Type B pancreatic cell (in vitro differentiated cells): ENCODE data around the gene DPM1. TPM values are rescaled to one million over a fixed set of nuclear protein-coding genes. Genes with fewer than 3 reads are reported as not detected.

Source experiments
- DNase-seq: peaks from one replicate; pipeline ENCODE4 v3.0.0; 2021; ENCODE audit warnings: mixed read lengths; ENCODE audit not compliant: unreplicated experiment; ENCODE audit errors: extremely low spot score
- H3K27ac Mint-ChIP-seq: 2 replicates; pipeline ENCODE4 v1.8.0; 2021; ENCODE audit warnings: mild to moderate bottlenecking, mixed read lengths
- H3K27me3 Mint-ChIP-seq: 2 replicates; pipeline ENCODE4 v1.8.0; 2021; ENCODE audit warnings: mixed read lengths
- H3K36me3 Mint-ChIP-seq: 2 replicates; pipeline ENCODE4 v1.8.0; 2021; ENCODE audit warnings: mixed read lengths
- H3K4me1 Mint-ChIP-seq: one replicate; pipeline ENCODE4 v1.8.0; 2021; ENCODE audit warnings: mixed read lengths; ENCODE audit not compliant: unreplicated experiment
- H3K4me3 Mint-ChIP-seq: 2 replicates; pipeline ENCODE4 v1.8.0; 2021; ENCODE audit warnings: mild to moderate bottlenecking, mixed read lengths
- H3K9me3 Mint-ChIP-seq: 2 replicates; pipeline ENCODE4 v1.8.0; 2021; ENCODE audit warnings: mixed read lengths
- CTCF ChIP-seq: fragments of 200-600 bp; sonication (generic); conservative IDR thresholded peaks from 2 replicates; pipeline ENCODE4 v1.5.0; 2021; ENCODE audit warnings: antibody characterized with exemption, mild to moderate bottlenecking
- total RNA-seq: library from RNA; stranded (reverse); gene quantifications from 2 replicates; pipeline ENCODE4 v1.2.1, GENCODE V29; 2021; ENCODE audit warnings: low replicate concordance

The DPM1 gene
- total RNA-seq, 1 donor from 2014 or later, result 36.2 TPM

GRCh38 chr20:50904067-50904570 lies 54.2 kb downstream of the DPM1 start:
- H3K9me3 Mint-ChIP-seq, result no peaks in the 10 kb centered on the region
- no peak for DNase-seq
- peaks cover 16% of the 10 kb centered on the region for H3K4me1 Mint-ChIP-seq
- H3K27me3 Mint-ChIP-seq, result no peaks in the 10 kb centered on the region
- H3K27ac Mint-ChIP-seq, result no peak overlapping the region
- no peak overlapping the region for H3K4me3 Mint-ChIP-seq
- no peak for TF ChIP-seq CTCF
- peaks cover 12% of the 10 kb centered on the region for H3K36me3 Mint-ChIP-seq

GRCh38 chr20:50903353-50904051 lies 54.8 kb downstream of the DPM1 start:
- H3K27me3 Mint-ChIP-seq, result no peaks in the 10 kb centered on the region
- H3K36me3 Mint-ChIP-seq, result peaks cover 13% of the 10 kb centered on the region

GRCh38 chr20:50901301-50901700 lies 57.0 kb downstream of the DPM1 start:
- H3K4me1 Mint-ChIP-seq, result peaks cover 9% of the 10 kb centered on the region
- H3K27me3 Mint-ChIP-seq, result no peaks in the 10 kb centered on the region
- H3K4me3 Mint-ChIP-seq, result no peak overlapping the region
- H3K9me3 Mint-ChIP-seq, result no peaks in the 10 kb centered on the region
- no peak for DNase-seq
- H3K27ac Mint-ChIP-seq, result no peak overlapping the region
- TF ChIP-seq CTCF, result no peak
- peaks cover 19% of the 10 kb centered on the region for H3K36me3 Mint-ChIP-seq

More at GRCh38 chr20:50903353-50904051, 54.8 kb downstream of the DPM1 start:
- H3K4me1 Mint-ChIP-seq, result peaks cover 16% of the 10 kb centered on the region
- no peak for DNase-seq
- H3K9me3 Mint-ChIP-seq, result no peaks in the 10 kb centered on the region
- no peak for TF ChIP-seq CTCF
- no peak overlapping the region for H3K27ac Mint-ChIP-seq
- H3K4me3 Mint-ChIP-seq, result no peak overlapping the region

- Mint-ChIP-seq H3K9me3 (no peaks in the 10 kb centered on the region), H3K27ac (no peak overlapping the region), H3K27me3 (no peaks in the 10 kb centered on the region), H3K4me3 (no peak overlapping the region), H3K36me3 (peaks cover 19% of the 10 kb centered on the region), H3K4me1 (peaks cover 9% of the 10 kb centered on the region)
- TF ChIP-seq CTCF, result no peak
- no peak for DNase-seq
Observed at GRCh38 chr20:50900261-50900660, 58.1 kb downstream of the DPM1 start.

- DNase-seq, result no peak
- peaks cover 4% of the 10 kb centered on the region for H3K4me1 Mint-ChIP-seq
- TF ChIP-seq CTCF, result no peak
- no peaks in the 10 kb centered on the region for H3K27me3 Mint-ChIP-seq
- peaks cover 30% of the 10 kb centered on the region for H3K36me3 Mint-ChIP-seq
- no peaks in the 10 kb centered on the region for H3K9me3 Mint-ChIP-seq
- H3K27ac Mint-ChIP-seq, result no peak overlapping the region
- no peak overlapping the region for H3K4me3 Mint-ChIP-seq
Observed at GRCh38 chr20:50898475-50898874, 59.9 kb downstream of the DPM1 start.
